Stimulated activated CD4-positive, alpha-beta T cell treated with anti-CD3 and anti-CD28 coated beads, Interleukin-4, amount 100 ng/mL, for 48 hours (primary cell): ENCODE results near the gene FRG1.
"Not testable (repeated sequence)": the region's sequence is repeated elsewhere in the genome, so short reads cannot be mapped to it uniquely, and the experiment has no call there.

Experiments
- DNase-seq, 2 donors: peaks; one replicate each; pipeline ENCODE4 v3.0.0-alpha.2; 2020; ENCODE audit warnings: low read depth in 2 of 2

FRG1 gene

GRCh38 chr4:189985651-189986243 is 45.1 kb downstream of the FRG1 start:
- not testable (repeated sequence) for DNase-seq

DNA sequence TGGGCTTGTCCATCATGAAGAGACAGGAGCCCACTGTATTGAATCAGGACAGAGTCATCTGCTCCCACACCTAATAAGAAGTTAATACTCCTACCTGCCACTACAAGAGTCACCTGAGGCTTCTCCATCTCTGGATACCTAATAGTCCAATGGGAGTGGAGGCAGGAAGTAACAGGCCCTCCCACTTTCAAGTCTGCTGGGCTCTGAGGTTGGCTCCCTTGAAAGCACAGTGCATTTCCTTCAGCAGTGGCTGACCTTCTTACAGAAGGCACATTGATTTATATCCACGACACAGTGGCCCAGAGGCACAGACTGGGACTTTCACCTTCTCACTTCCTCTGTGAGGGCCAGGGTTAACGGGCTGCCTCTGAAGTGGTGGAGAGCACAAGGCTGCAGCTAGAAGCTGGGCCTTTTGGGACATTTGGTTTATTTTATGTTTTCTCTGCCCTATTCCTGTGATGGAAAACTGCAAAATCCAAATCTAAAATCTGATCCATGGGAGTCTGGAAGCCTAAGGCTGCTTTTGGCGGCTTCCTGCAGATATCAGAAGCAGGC is 48.3 kb downstream of the FRG1 start:
- no peak for DNase-seq

DNA sequence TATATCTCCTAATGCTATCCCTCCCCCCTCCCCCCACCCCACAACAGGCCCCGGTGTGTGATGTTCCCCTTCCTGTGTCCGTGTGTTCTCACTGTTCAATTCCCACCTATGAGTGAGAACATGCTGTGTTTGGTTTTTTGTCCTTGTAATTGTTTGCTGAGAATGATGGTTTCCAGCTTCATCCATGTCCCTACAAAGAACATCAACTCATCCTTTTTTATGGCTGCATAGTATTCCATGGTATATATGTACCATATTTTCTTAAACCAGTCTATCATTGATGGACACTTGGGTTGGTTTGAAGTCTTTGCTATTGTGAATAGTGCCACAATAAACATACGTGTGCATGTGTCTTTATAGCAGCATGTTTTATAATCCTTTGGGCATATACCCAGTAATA is 49.3 kb downstream of the FRG1 start:
- not testable (repeated sequence) for DNase-seq
